Liver (tissue), 9 donors: ENCODE results near the gene PSMG3. TPM values are rescaled to one million over a fixed set of nuclear protein-coding genes. Genes with fewer than 3 reads are reported as not detected.
"Not testable (repeated sequence)": the region's sequence is repeated elsewhere in the genome, so short reads cannot be mapped to it uniquely, and the experiment has no call there.

Experiments used
- DNase-seq: peaks from one replicate; pipeline ENCODE4 v3.0.0-alpha.2; 2017; ENCODE audit warnings: low spot score
- H3K27ac ChIP-seq, 2 donors: one replicate each; pipeline ENCODE4 v1.7.0; 2013; ENCODE audit warnings: inconsistent platforms in 2 of 2, low read length in 2 of 2, control low read depth in 1 of 2, low read depth in 1 of 2, mild to moderate bottlenecking in 1 of 2
- H3K27me3 ChIP-seq, 4 donors: one replicate each; pipeline versions ENCODE4 v1.6.1 to v1.7.0; 2013; ENCODE audit warnings: low read length in 3 of 4, inconsistent platforms in 1 of 4, mild to moderate bottlenecking in 1 of 4, moderate library complexity in 1 of 4; ENCODE audit not compliant: control insufficient read depth in 4 of 4, insufficient read depth in 4 of 4
- H3K36me3 ChIP-seq, 4 donors: one replicate each; pipeline versions ENCODE4 v1.6.1 to v1.7.0; 2013; ENCODE audit warnings: low read length in 3 of 4, mild to moderate bottlenecking in 3 of 4, low read depth in 1 of 4, moderate library complexity in 1 of 4; ENCODE audit not compliant: control insufficient read depth in 4 of 4, insufficient read depth in 3 of 4
- H3K4me1 ChIP-seq, 4 donors: one replicate each; pipeline versions ENCODE4 v1.6.1 to v1.7.0; 2013; ENCODE audit warnings: low read length in 3 of 4, mild to moderate bottlenecking in 3 of 4, moderate library complexity in 1 of 4; ENCODE audit not compliant: control insufficient read depth in 4 of 4, insufficient read depth in 4 of 4
- H3K4me3 ChIP-seq, 3 donors: one replicate each; pipeline versions ENCODE4 v1.6.1 to v1.7.0; 2013; ENCODE audit warnings: low read length in 3 of 3, control low read depth in 1 of 3, low read depth in 1 of 3, mild to moderate bottlenecking in 1 of 3
- H3K9ac ChIP-seq, 2 donors: one replicate each; pipeline ENCODE4 v1.7.0; 2013; ENCODE audit warnings: low read length in 2 of 2, mild to moderate bottlenecking in 2 of 2, moderate library complexity in 2 of 2, control low read depth in 1 of 2, low read depth in 1 of 2
- H3K9me3 ChIP-seq, 4 donors: one replicate each; pipeline versions ENCODE4 v1.6.1 to v1.7.0; 2013; ENCODE audit warnings: low read length in 3 of 4; ENCODE audit not compliant: control insufficient read depth in 4 of 4
- EGR1 ChIP-seq, 2 donors: IDR thresholded peaks; 2 replicates each; pipeline ENCODE4 v1.6.1; 2016 to 2018; ENCODE audit warnings: antibody characterized with exemption in 2 of 2, low read depth in 2 of 2
- FOXA1 ChIP-seq: IDR thresholded peaks from 2 replicates; pipeline ENCODE4 v1.6.1; 2016; ENCODE audit warnings: antibody characterized with exemption
- FOXA2 ChIP-seq: IDR thresholded peaks from 2 replicates; pipeline ENCODE4 v1.6.1; 2016; ENCODE audit warnings: antibody characterized with exemption
- GABPA ChIP-seq, 2 donors: IDR thresholded peaks in 1 of 2; conservative IDR thresholded peaks in 1 of 2; 2 replicates each; pipeline ENCODE4 v1.6.1; 2016; ENCODE audit warnings: antibody characterized with exemption in 2 of 2, mild to moderate bottlenecking in 1 of 2, moderate library complexity in 1 of 2
- HNF4A ChIP-seq, 2 donors: conservative IDR thresholded peaks; 2 replicates each; pipeline ENCODE4 v1.6.1; 2016; ENCODE audit warnings: antibody characterized with exemption in 2 of 2, mild to moderate bottlenecking in 2 of 2
- JUND ChIP-seq, 2 donors: IDR thresholded peaks; 2 replicates each; pipeline ENCODE4 v1.6.1; 2016; ENCODE audit warnings: antibody characterized with exemption in 2 of 2
- NR2F2 ChIP-seq: IDR thresholded peaks from 2 replicates; pipeline ENCODE4 v1.6.1; 2016; ENCODE audit warnings: antibody characterized with exemption
- RAD21 ChIP-seq, 2 donors: IDR thresholded peaks; 2 replicates each; pipeline ENCODE4 v1.6.1; 2016; ENCODE audit warnings: antibody characterized with exemption in 2 of 2, mild to moderate bottlenecking in 2 of 2
- RXRA ChIP-seq, 2 donors: IDR thresholded peaks; 2 replicates each; pipeline ENCODE4 v1.6.1; 2017 to 2018; ENCODE audit warnings: antibody characterized with exemption in 2 of 2, mild to moderate bottlenecking in 1 of 2
- SP1 ChIP-seq: IDR thresholded peaks from 2 replicates; pipeline ENCODE4 v1.6.1; 2018; ENCODE audit warnings: antibody characterized with exemption, mild to moderate bottlenecking
- TAF1 ChIP-seq: conservative IDR thresholded peaks from 2 replicates; pipeline ENCODE4 v1.6.1; 2016; ENCODE audit warnings: antibody characterized with exemption, mild to moderate bottlenecking
- YY1 ChIP-seq: IDR thresholded peaks from 2 replicates; pipeline ENCODE4 v1.6.1; 2016; ENCODE audit warnings: antibody characterized with exemption, mild to moderate bottlenecking
- WGBS: extraction: QIAGEN DNeasy Blood & Tissue Kit; methylation state at CpG from one replicate; pipeline ENCODE4 v1.1.7; 2013; 5-methylcytosine and 5-hydroxymethylcytosine counted together
- polyA plus RNA-seq, 2 donors: library from polyadenylated mRNA; stranded (reverse) in 1 of 2; unstranded in 1 of 2; fragments of 200-250 nt in 1 of 2; fragments of >200 nt in 1 of 2; fragmentation: Nextera tagmentation in 1 of 2; extraction: Ambion mirVana in 1 of 2; gene quantifications; one replicate each; pipeline versions ENCODE4 v1.2.1 to v1.2.3, GENCODE V29; 2013 to 2015
- total RNA-seq, 2 donors: library from RNA; depleted of rRNA; stranded (reverse); fragments of >200 nt; gene quantifications; one replicate each; pipeline ENCODE4 v1.2.3, GENCODE V29; 2014
- TF ChIP-seq, protein P1 (sequence below): IDR thresholded peaks from 2 replicates; pipeline ENCODE4 v1.6.1; 2016; ENCODE audit warnings: antibody characterized with exemption, mild to moderate bottlenecking
- TF ChIP-seq, protein P2 (sequence below): fragments of 150-350 bp; IDR thresholded peaks from 2 replicates; pipeline ENCODE4 v1.5.1; 2017; ENCODE audit warnings: improper control_type of control experiment, low read depth, low read length; ENCODE audit not compliant: missing input control
- TF ChIP-seq, protein P3 (sequence below): IDR thresholded peaks from 2 replicates; pipeline ENCODE4 v1.6.1; 2016; ENCODE audit warnings: antibody characterized with exemption
- TF ChIP-seq, protein P4 (sequence below): IDR thresholded peaks from 2 replicates; pipeline ENCODE4 v1.6.1; 2016; ENCODE audit warnings: antibody characterized with exemption
- donor health status: healthy.
- donor health status: healthy.
- donor health status: healthy.
- donor health status: healthy.
- donor health status: healthy.

The PSMG3 gene
- total and polyA plus RNA-seq, 4 donors: 10.1 to 22.4 (median 15.7) TPM

DNA sequence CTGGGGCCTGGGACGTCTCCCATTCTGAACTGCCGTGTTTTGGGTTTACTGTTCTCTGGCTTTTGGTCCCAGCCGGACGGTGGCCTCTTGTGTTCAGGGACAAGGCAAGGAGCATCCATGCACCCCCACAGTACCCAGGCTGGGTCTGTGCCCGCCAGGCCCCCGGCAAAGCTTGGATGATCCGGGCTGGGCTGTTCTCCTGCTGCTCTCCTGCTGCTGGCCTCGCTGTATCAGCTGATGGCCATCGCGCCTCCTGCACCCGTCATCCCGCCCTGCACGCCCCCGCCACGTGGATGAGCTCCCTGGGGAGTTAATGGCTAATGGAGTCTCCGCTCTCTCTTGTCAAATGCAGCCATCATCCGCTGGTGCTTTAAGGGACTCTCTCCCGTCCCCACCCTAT lies 14.9 kb upstream of the PSMG3 start:
- H3K9me3 ChIP-seq: peaks cover 0 to 9% (median 1%) of the 10 kb centered on the region in 4 donors
- DNase-seq: no peak
- no peak overlapping the region for H3K27ac ChIP-seq
- H3K9ac ChIP-seq: no peak overlapping the region
- H3K36me3 ChIP-seq: no peaks in the 10 kb centered on the region
- 95% methylated on average over 18 of the region's 18 CpGs for WGBS
- peaks cover 0 to 8% (median 2%) of the 10 kb centered on the region in 4 donors for H3K4me1 ChIP-seq
- TF ChIP-seq, protein P1, sequence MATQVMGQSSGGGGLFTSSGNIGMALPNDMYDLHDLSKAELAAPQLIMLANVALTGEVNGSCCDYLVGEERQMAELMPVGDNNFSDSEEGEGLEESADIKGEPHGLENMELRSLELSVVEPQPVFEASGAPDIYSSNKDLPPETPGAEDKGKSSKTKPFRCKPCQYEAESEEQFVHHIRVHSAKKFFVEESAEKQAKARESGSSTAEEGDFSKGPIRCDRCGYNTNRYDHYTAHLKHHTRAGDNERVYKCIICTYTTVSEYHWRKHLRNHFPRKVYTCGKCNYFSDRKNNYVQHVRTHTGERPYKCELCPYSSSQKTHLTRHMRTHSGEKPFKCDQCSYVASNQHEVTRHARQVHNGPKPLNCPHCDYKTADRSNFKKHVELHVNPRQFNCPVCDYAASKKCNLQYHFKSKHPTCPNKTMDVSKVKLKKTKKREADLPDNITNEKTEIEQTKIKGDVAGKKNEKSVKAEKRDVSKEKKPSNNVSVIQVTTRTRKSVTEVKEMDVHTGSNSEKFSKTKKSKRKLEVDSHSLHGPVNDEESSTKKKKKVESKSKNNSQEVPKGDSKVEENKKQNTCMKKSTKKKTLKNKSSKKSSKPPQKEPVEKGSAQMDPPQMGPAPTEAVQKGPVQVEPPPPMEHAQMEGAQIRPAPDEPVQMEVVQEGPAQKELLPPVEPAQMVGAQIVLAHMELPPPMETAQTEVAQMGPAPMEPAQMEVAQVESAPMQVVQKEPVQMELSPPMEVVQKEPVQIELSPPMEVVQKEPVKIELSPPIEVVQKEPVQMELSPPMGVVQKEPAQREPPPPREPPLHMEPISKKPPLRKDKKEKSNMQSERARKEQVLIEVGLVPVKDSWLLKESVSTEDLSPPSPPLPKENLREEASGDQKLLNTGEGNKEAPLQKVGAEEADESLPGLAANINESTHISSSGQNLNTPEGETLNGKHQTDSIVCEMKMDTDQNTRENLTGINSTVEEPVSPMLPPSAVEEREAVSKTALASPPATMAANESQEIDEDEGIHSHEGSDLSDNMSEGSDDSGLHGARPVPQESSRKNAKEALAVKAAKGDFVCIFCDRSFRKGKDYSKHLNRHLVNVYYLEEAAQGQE: no peak
- TF ChIP-seq YY1 (no peak), RAD21 (IDR thresholded peaks at IDR 0.05) (no peak), RXRA (IDR thresholded peaks at IDR 0.05) (no peak), SP1 (no peak), EGR1 (IDR thresholded peaks at IDR 0.05; ENCODE audit: low read depth in 2 of 2) (no peak), JUND (IDR thresholded peaks at IDR 0.05) (no peak), FOXA2 (no peak), NR2F2 (no peak), FOXA1 (no peak)
- TF ChIP-seq, protein P2, sequence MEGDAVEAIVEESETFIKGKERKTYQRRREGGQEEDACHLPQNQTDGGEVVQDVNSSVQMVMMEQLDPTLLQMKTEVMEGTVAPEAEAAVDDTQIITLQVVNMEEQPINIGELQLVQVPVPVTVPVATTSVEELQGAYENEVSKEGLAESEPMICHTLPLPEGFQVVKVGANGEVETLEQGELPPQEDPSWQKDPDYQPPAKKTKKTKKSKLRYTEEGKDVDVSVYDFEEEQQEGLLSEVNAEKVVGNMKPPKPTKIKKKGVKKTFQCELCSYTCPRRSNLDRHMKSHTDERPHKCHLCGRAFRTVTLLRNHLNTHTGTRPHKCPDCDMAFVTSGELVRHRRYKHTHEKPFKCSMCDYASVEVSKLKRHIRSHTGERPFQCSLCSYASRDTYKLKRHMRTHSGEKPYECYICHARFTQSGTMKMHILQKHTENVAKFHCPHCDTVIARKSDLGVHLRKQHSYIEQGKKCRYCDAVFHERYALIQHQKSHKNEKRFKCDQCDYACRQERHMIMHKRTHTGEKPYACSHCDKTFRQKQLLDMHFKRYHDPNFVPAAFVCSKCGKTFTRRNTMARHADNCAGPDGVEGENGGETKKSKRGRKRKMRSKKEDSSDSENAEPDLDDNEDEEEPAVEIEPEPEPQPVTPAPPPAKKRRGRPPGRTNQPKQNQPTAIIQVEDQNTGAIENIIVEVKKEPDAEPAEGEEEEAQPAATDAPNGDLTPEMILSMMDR: no peak
- H3K4me3 ChIP-seq: no peak overlapping the region
- H3K27me3 ChIP-seq: no peaks in the 10 kb centered on the region

DNA sequence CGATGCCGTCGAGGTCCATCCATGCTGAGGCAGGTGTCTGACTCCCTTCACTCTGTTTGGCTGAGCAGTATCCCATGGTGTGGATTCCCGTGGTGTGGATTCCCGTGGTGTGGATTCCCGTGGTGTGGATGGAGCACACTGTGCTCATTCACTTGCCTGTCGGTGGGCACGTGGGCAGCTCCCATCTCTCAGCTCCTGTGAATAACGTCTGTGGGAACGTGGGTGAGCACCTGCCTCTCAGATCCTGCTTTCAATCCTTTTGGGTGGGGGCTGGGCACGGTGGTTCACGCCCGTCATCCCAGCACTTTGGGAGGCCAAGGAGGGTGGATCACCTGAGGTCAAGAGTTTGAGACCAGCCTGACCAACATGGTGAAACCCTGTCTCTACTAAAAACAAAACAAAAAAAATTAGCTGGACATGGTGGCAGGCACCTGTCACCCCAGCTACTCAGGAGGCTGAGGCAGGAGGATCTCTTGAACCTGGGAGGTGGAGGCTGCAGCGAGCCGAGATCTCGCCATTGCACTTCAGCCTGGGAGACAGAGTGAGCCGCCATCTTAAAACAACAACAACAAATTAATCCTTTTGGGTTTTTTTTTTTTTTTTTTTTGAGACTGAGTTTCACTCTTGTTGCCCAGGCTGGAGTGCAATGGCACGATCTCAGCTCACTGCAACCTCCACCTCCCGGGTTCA lies 13.6 kb upstream of the PSMG3 start:
- not testable (repeated sequence) for H3K9ac ChIP-seq, H3K9me3 ChIP-seq, H3K27ac ChIP-seq, H3K36me3 ChIP-seq, DNase-seq, H3K27me3 ChIP-seq, H3K4me3 ChIP-seq
- peaks cover 0 to 13% (median 2%) of the 10 kb centered on the region in 4 donors for H3K4me1 ChIP-seq
- WGBS: 91% methylated on average over 19 of the region's 19 CpGs

DNA sequence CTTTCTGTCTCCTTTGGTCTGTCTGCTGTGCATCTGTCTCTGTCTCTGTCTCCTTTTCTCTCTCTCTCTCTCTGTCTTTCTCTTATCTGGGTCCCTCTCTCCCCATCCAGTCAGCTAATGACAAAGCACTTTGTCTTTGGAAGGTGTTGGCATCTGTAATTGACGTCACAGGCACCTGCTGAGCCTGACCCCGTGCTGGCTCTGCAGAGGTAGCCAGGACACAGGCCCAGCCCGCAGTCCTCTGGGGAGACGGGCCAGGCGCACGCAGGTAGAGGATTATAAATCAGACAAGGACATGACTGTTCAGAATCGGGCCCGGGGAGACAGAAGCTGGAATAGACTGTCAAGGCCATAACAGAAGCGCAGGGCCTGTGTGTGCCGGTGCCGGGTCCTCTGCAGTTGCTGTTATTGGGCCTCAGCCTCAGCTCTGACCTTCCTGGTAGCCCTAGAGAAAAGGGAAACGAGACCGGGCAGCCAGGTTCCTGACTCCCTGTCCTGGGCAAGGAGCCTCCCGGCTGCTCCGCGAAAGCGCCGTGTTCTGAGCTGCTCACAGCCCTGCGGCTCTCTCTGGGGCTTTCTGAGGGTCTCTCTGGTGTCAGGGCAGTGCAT lies 10.7 kb upstream of the PSMG3 start:
- no peak for DNase-seq
- Histone ChIP-seq H3K9ac (no peak overlapping the region), H3K4me1 (peaks cover 0 to 5% (median 0%) of the 10 kb centered on the region in 4 donors), H3K27ac (no peak overlapping the region), H3K36me3 (no peaks in the 10 kb centered on the region), H3K9me3 (no peaks in the 10 kb centered on the region), H3K27me3 (no peaks in the 10 kb centered on the region), H3K4me3 (no peak overlapping the region)
- WGBS: 93% methylated on average over 19 of the region's 19 CpGs
- TF ChIP-seq, protein P1: no peak
- no peak for TF ChIP-seq HNF4A (conservative IDR thresholded peaks at IDR 0.05)
- no peak for TF ChIP-seq GABPA (IDR thresholded peaks at IDR 0.05 in 1 of 2, conservative IDR thresholded peaks at IDR 0.05 in 1 of 2)
- TF ChIP-seq, protein P3, sequence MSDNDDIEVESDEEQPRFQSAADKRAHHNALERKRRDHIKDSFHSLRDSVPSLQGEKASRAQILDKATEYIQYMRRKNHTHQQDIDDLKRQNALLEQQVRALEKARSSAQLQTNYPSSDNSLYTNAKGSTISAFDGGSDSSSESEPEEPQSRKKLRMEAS: no peak
- TF ChIP-seq TAF1: no peak
- TF ChIP-seq FOXA1: no peak
- no peak for TF ChIP-seq RXRA (IDR thresholded peaks at IDR 0.05)
- TF ChIP-seq YY1: no peak
- TF ChIP-seq, protein P4, sequence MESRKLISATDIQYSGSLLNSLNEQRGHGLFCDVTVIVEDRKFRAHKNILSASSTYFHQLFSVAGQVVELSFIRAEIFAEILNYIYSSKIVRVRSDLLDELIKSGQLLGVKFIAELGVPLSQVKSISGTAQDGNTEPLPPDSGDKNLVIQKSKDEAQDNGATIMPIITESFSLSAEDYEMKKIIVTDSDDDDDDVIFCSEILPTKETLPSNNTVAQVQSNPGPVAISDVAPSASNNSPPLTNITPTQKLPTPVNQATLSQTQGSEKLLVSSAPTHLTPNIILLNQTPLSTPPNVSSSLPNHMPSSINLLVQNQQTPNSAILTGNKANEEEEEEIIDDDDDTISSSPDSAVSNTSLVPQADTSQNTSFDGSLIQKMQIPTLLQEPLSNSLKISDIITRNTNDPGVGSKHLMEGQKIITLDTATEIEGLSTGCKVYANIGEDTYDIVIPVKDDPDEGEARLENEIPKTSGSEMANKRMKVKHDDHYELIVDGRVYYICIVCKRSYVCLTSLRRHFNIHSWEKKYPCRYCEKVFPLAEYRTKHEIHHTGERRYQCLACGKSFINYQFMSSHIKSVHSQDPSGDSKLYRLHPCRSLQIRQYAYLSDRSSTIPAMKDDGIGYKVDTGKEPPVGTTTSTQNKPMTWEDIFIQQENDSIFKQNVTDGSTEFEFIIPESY: no peak
